HepG2 (cell line): ENCODE measurements around the gene OBSL1. TPM values are rescaled to one million over a fixed set of nuclear protein-coding genes. Genes with fewer than 3 reads are reported as not detected.
A peak's percentile ranks its signal among the peaks of the same experiment; 100 is the strongest.

Source experiments
- CSRNP1 ChIP-seq: sonication (generic); formaldehyde crosslinking; IDR thresholded peaks from 2 replicates; pipeline ENCODE4 v1.8.1; 2023; ENCODE audit warnings: mild to moderate bottlenecking, missing genetic modification reagents
- DBP ChIP-seq: sonication (generic); formaldehyde crosslinking; IDR thresholded peaks from 2 replicates; pipeline ENCODE4 v1.4.0; 2020; ENCODE audit warnings: missing genetic modification reagents; ENCODE audit errors: not compliant biosample characterization
- ELK4 ChIP-seq: sonication (generic); formaldehyde crosslinking; IDR thresholded peaks from 2 replicates; pipeline ENCODE4 v1.9.0; 2021; ENCODE audit warnings: missing genetic modification reagents, borderline replicate concordance
- ETV6 ChIP-seq: sonication (generic); formaldehyde crosslinking; conservative IDR thresholded peaks from 2 replicates; pipeline ENCODE4 v1.4.0; 2020; ENCODE audit warnings: missing genetic modification reagents
- HBP1 ChIP-seq: IDR thresholded peaks from 2 replicates; pipeline ENCODE4 v1.6.1; 2016; ENCODE audit warnings: low read depth, control low read depth
- HOXD1 ChIP-seq: sonication (generic); formaldehyde crosslinking; IDR thresholded peaks from 2 replicates; pipeline ENCODE4 v1.5.0; 2020; ENCODE audit warnings: missing genetic modification reagents
- JUNB ChIP-seq: sonication (generic); formaldehyde crosslinking; IDR thresholded peaks from 2 replicates; pipeline ENCODE4 v1.8.0; 2022; ENCODE audit warnings: missing genetic modification reagents, mild to moderate bottlenecking, borderline replicate concordance
- MED1 ChIP-seq: sonication (generic); formaldehyde crosslinking; IDR thresholded peaks from 2 replicates; pipeline ENCODE4 v1.4.0; 2020; ENCODE audit warnings: missing genetic modification reagents
- PHB2 ChIP-seq: fragments of 450-650 bp; IDR thresholded peaks from 2 replicates; pipeline ENCODE4 v1.6.1; 2018; ENCODE audit not compliant: partially characterized antibody
- RAD51 ChIP-seq: fragments of 450-650 bp; IDR thresholded peaks from 2 replicates; pipeline ENCODE4 v1.6.1; 2016; ENCODE audit warnings: borderline replicate concordance
- SMAD1 ChIP-seq: sonication (generic); formaldehyde crosslinking; IDR thresholded peaks from 2 replicates; pipeline ENCODE4 v1.4.0; 2020; ENCODE audit warnings: missing genetic modification reagents, low read depth, mild to moderate bottlenecking, borderline replicate concordance
- TGIF2 ChIP-seq: IDR thresholded peaks from 2 replicates; pipeline ENCODE4 v1.6.1; 2016; ENCODE audit warnings: control low read depth, missing compliant biosample characterization
- ZNF136 ChIP-seq: sonication (generic); formaldehyde crosslinking; IDR thresholded peaks from 2 replicates; pipeline ENCODE4 v1.8.1; 2022; ENCODE audit warnings: low read depth, mild to moderate bottlenecking, moderate library complexity, missing genetic modification reagents
- ZNF225 ChIP-seq: sonication (generic); formaldehyde crosslinking; IDR thresholded peaks from 2 replicates; pipeline ENCODE4 v1.4.0; 2020; ENCODE audit warnings: mild to moderate bottlenecking, missing genetic modification reagents
- ZNF234 ChIP-seq: sonication (generic); formaldehyde crosslinking; conservative IDR thresholded peaks from 2 replicates; pipeline ENCODE4 v1.5.1; 2020; ENCODE audit warnings: mild to moderate bottlenecking, missing genetic modification reagents
- ZNF296 ChIP-seq: sonication (generic); formaldehyde crosslinking; conservative IDR thresholded peaks from 2 replicates; pipeline ENCODE4 v1.5.0; 2020; ENCODE audit warnings: mild to moderate bottlenecking, missing genetic modification reagents
- ZNF33B ChIP-seq: sonication (generic); formaldehyde crosslinking; IDR thresholded peaks from 2 replicates; pipeline ENCODE4 v1.5.1; 2020; ENCODE audit warnings: mild to moderate bottlenecking, missing genetic modification reagents
- ZNF414 ChIP-seq: sonication (generic); formaldehyde crosslinking; IDR thresholded peaks from 2 replicates; pipeline ENCODE4 v1.5.0; 2020; ENCODE audit warnings: missing genetic modification reagents
- ZNF430 ChIP-seq: sonication (generic); formaldehyde crosslinking; IDR thresholded peaks from 2 replicates; pipeline ENCODE4 v1.9.0; 2021; ENCODE audit warnings: mild to moderate bottlenecking, missing genetic modification reagents
- ZNF772 ChIP-seq: sonication (generic); formaldehyde crosslinking; IDR thresholded peaks from 2 replicates; pipeline ENCODE4 v1.5.0; 2020; ENCODE audit warnings: mild to moderate bottlenecking, missing genetic modification reagents
- polyA plus RNA-seq, 8 experiments: library from polyadenylated mRNA; depleted of rRNA in 3 of 8; stranded (reverse) in 7 of 8; unstranded in 1 of 8; fragments of >200 nt; fragmentation: Illumina TruSeq in 4 of 8; extraction: Trizol in 4 of 8; gene quantifications; 2 replicates each; pipeline versions ENCODE4 v1.2.1 to v1.2.3, GENCODE V29; 2011 to 2016; ENCODE audit warnings: low read depth in 4 of 8, missing spikeins in 1 of 8, mixed read lengths in 1 of 8; ENCODE audit not compliant: insufficient read depth in 1 of 8
- total RNA-seq, 5 experiments: library from RNA; depleted of rRNA; stranded (reverse); fragments of >200 nt; fragmentation: Illumina TruSeq; extraction: Trizol; gene quantifications; 2 replicates each; pipeline ENCODE4 v1.2.3, GENCODE V29; 2016; ENCODE audit warnings: low read depth in 1 of 5

OBSL1 gene
- total and polyA plus RNA-seq, 2 of the 13 experiments (the other 11 are each of a cell fraction or from before 2014, with no cell fraction given) = 86.7 to 218 TPM

GRCh38 chr2:219537657-219538488, 33.5 kb downstream of the OBSL1 start (continued):
- TF ChIP-seq ELK4 (CRISPR knock-in tag) (no peak), RAD51 (no peak), ZNF430 (CRISPR knock-in tag) (no peak), TGIF2 (CRISPR knock-in tag) (no peak), ZNF33B (no peak), ETV6 (CRISPR knock-in tag) (no peak), ZNF136 (no peak), CSRNP1 (no peak), ZNF225 (CRISPR knock-in tag) (no peak), DBP (no peak), MED1 (CRISPR knock-in tag) (no peak), HOXD1 (CRISPR knock-in tag) (no peak), HBP1 (CRISPR knock-in tag) (no peak), PHB2 (no peak), SMAD1 (CRISPR knock-in tag) (0 out of 2 replicates have a peak, but pooled peaks have one; percentile 7), ZNF414 (CRISPR knock-in tag) (no peak), ZNF772 (CRISPR knock-in tag) (0 out of 2 replicates have a peak, but pooled peaks have one; percentile 37), ZNF234 (CRISPR knock-in tag) (no peak), ZNF296 (CRISPR knock-in tag) (no peak), JUNB (CRISPR knock-in tag) (no peak)
